ENCODE results near the gene TMEM52B. TPM values are rescaled to one million over a fixed set of nuclear protein-coding genes. Genes with fewer than 3 reads are reported as not detected.

Gene TMEM52B
- total RNA-seq, 1 donor from 2014 or later, result not detected

- Mint-ChIP-seq H3K27me3 (no peaks in the 10 kb centered on the region), H3K4me3 (ENCODE audit: low read depth) (no peak overlapping the region), H3K4me1 (ENCODE audit: low read depth) (no peaks in the 10 kb centered on the region), H3K36me3 (ENCODE audit: insufficient read depth) (no peaks in the 10 kb centered on the region), H3K9me3 (ENCODE audit: low read depth) (no peaks in the 10 kb centered on the region), H3K27ac (no peak overlapping the region)
- no peak for TF ChIP-seq CTCF (IDR thresholded peaks at IDR 0.05; ENCODE audit: unreplicated experiment)
- DNase-seq (ENCODE audit: low spot score, unreplicated experiment), result no peak
Measured at GRCh38 chr12:10205220-10205807, 26.5 kb downstream of the TMEM52B start.

GRCh38 chr12:10207136-10207535, 28.3 kb downstream of the TMEM52B start:
- no peak overlapping the region for H3K4me3 Mint-ChIP-seq (ENCODE audit: low read depth)

GRCh38 chr12:10210225-10210624, 31.4 kb downstream of the TMEM52B start:
- Mint-ChIP-seq H3K4me1 (ENCODE audit: low read depth) (peaks cover 18% of the 10 kb centered on the region), H3K27ac (no peak overlapping the region), H3K36me3 (ENCODE audit: insufficient read depth) (peaks cover 2% of the 10 kb centered on the region), H3K27me3 (no peaks in the 10 kb centered on the region), H3K4me3 (ENCODE audit: low read depth) (no peak overlapping the region), H3K9me3 (ENCODE audit: low read depth) (no peaks in the 10 kb centered on the region)
- DNase-seq (ENCODE audit: low spot score, unreplicated experiment), result no peak
- no peak for TF ChIP-seq CTCF (IDR thresholded peaks at IDR 0.05; ENCODE audit: unreplicated experiment)

More at GRCh38 chr12:10207136-10207535, 28.3 kb downstream of the TMEM52B start:
- H3K36me3 Mint-ChIP-seq (ENCODE audit: insufficient read depth), result no peaks in the 10 kb centered on the region
- H3K27me3 Mint-ChIP-seq, result no peaks in the 10 kb centered on the region
- DNase-seq (ENCODE audit: low spot score, unreplicated experiment), result no peak
- no peaks in the 10 kb centered on the region for H3K9me3 Mint-ChIP-seq (ENCODE audit: low read depth)
- peaks cover 3% of the 10 kb centered on the region for H3K4me1 Mint-ChIP-seq (ENCODE audit: low read depth)
- TF ChIP-seq CTCF (IDR thresholded peaks at IDR 0.05; ENCODE audit: unreplicated experiment), result no peak
- no peak overlapping the region for H3K27ac Mint-ChIP-seq

GRCh38 chr12:10211101-10211939, 32.5 kb downstream of the TMEM52B start:
- Mint-ChIP-seq H3K27me3 (no peaks in the 10 kb centered on the region), H3K27ac (peak overlapping the region; percentile 100), H3K4me1 (ENCODE audit: low read depth) (peaks cover 23% of the 10 kb centered on the region), H3K9me3 (ENCODE audit: low read depth) (no peaks in the 10 kb centered on the region), H3K4me3 (ENCODE audit: low read depth) (no peak overlapping the region), H3K36me3 (ENCODE audit: insufficient read depth) (peaks cover 2% of the 10 kb centered on the region)
- no peak for DNase-seq (ENCODE audit: low spot score, unreplicated experiment)
- no peak for TF ChIP-seq CTCF (IDR thresholded peaks at IDR 0.05; ENCODE audit: unreplicated experiment)

- H3K9me3 Mint-ChIP-seq (ENCODE audit: low read depth), result no peaks in the 10 kb centered on the region
- H3K27ac Mint-ChIP-seq, result peak overlapping the region; percentile 100
- peak; percentile 92 for DNase-seq (ENCODE audit: low spot score, unreplicated experiment)
- H3K4me3 Mint-ChIP-seq (ENCODE audit: low read depth), result peak overlapping the region; percentile 89
- H3K36me3 Mint-ChIP-seq (ENCODE audit: insufficient read depth), result peaks cover 2% of the 10 kb centered on the region
- H3K4me1 Mint-ChIP-seq (ENCODE audit: low read depth), result peaks cover 23% of the 10 kb centered on the region
- no peaks in the 10 kb centered on the region for H3K27me3 Mint-ChIP-seq
- no peak for TF ChIP-seq CTCF (IDR thresholded peaks at IDR 0.05; ENCODE audit: unreplicated experiment)
Measured at GRCh38 chr12:10211940-10212738, 33.3 kb downstream of the TMEM52B start.

Measured in progenitor cell of endocrine pancreas (in vitro differentiated cells).